Stimulated activated CD4-positive, alpha-beta T cell treated with anti-CD3 and anti-CD28 coated beads, Interleukin-4, amount 100 ng/mL, for 1 hour (primary cell): ENCODE measurements around the gene BDNF.
"Not testable (repeated sequence)": the region's sequence is repeated elsewhere in the genome, so short reads cannot be mapped to it uniquely, and the experiment has no call there.

Experiments
- DNase-seq: peaks from one replicate; pipeline ENCODE4 v3.0.0-alpha.2; 2020

BDNF gene

GRCh38 chr11:27705873-27706820 is 5.9 kb upstream of the BDNF start:
- DNase-seq = no peak

DNA sequence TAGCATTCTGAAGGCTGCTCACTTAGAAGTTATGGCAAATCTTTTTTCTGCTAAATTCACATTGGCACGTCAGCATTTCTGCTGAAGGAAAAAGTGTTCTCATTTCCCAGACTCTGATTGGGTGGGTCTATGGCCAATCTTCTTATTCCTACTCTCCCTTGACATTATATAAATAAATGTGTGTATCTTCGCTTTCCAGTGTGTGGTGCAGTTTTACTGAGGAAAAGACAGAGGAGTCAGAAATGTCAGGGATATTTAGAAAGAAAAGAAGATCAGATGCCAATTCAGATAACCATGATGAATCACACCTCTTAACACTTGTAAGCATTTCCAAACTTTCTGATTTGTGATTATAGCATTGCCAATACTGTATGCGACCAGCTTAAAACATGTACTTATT is 3.2 kb upstream of the BDNF start:
- DNase-seq = no peak

DNA sequence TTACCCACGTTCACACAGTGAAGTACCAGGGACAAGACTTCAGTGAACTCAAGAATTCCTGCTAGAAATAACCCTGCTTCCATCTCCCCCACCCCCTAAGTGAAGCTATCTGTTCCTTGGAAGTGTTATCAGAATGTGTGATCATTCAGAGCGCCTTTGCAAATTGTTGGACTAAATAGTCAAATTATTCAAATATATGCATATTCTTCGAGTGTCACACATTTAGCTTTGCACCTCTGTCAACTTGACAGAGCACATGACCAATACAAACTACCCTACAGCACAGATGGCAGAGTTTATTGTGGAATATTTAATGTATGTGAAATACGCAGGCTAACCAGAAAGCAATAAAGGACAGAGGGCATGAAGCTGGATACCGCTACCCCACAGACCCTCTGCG is 2.6 kb upstream of the BDNF start:
- no peak for DNase-seq

DNA sequence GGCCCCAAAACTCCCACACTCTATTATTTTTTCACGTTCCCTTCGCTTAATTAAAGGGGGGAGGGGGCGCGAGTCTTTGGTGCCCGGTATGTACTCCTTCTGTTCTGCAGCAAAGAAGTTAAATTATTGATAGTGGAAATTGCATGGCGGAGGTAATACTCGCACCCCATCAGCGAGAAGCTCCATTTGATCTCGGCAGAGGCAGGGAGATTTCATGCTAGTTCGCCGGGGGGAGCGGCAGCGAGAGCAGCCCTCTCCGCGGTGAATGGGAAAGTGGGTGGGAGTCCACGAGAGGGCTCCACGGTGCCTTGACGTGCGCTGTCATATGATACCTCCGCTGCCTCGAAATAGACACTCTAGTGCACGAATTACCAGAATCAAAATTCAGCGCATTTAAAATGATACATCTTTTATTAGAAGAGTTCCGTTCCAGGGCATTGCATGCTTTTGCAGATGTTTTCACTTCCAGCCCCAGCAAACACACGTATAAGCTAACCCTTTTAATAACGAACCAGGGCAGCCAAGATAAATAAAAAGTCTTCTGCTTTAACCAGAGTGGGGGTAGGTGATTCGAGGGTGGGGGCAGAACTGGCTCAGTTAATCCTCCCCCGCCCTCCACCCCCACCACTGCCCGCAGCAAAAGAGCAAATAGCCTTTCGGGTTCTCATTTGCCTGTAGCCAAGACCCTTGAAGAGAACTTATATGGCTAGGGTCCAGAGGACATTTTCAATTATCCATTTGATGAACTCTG is 1.3 kb upstream of the BDNF start:
- no peak for DNase-seq

DNA sequence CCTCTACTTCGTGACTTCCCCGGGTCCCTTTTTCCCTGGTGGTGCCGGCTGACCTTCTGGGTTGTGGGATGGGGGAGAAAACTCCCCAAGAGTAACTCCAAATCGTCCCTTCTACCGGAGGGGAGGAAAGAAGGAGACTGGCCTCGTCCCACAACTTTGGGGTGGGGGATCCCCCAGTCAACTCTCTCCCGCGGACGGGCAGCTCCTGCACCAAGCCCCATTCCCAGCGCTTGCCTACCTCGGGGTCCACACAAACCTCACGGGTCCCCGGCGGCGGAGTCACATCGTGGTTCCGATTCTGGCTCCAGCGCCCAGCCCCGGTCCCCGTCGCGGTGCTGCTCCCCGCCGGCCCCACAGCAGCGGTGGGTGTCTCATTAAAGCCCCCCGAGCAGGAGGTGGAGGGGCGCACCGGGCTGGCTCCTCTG is 317 bp downstream of the BDNF start:
- DNase-seq = no peak

- DNase-seq = no peak
Observed at GRCh38 chr11:27699242-27699925, 871 bp downstream of the BDNF start.

- DNase-seq = peak; percentile 65
Observed at GRCh38 chr11:27698872-27699241, 1.4 kb downstream of the BDNF start.

- DNase-seq = no peak
Observed at GRCh38 chr11:27697679-27698275, 2.5 kb downstream of the BDNF start.

DNA sequence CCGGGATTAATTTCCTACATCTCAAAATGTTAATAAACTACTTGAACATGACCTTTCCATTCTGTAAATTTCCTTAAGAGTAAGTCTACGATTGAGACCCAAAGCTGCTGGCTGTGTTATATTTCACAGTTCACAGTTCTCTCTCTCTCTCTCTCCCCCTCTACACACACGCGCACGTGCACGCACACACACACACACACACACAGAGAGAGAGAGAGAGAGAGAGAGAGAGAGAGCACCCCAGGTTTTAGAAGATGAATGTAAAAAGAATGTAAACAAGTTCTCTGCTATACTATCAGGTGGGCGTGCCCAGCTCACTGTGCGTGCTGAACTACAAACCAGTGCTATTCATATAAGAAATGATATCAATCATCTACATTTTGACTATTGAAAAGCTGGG is 3.3 kb downstream of the BDNF start:
- DNase-seq = no peak

DNA sequence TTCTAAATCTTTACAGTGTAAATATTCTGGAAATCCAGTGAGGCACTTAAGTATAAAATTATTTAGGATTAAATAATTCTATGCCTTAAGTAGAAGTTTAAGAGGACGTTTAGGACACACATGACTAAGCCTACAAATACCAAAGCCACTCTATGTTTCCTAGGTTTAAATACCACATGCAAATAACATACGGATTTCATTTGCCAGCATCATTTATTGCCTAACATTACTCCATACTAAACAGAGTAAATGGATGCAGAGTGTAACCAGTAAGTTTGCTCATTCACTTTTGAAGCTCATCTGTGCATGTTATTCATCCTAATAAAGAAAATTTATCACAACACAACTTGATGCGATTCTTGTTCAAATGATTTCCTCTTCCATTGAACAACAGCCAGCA is 4.1 kb downstream of the BDNF start:
- DNase-seq = no peak

DNA sequence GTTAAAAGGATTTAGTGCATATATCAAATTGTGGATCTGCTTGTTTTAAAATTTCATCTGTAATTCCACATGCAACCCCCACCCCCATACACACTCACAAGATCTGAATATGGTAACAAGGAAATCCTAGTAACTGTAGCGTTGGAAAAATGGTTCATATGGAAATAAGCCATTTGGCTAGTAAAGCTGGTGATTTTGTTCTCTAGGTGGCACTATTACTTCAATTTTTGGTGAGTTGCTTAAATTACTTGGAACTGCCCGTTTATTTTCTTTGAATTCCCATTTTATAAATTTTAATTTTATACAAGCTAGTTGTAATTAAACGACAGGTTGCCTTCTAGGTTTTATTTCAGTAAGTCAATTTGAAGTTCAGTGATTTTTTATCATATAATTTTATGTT is 5.3 kb downstream of the BDNF start:
- DNase-seq = no peak

GRCh38 chr11:27693398-27693797 is 6.9 kb downstream of the BDNF start:
- DNase-seq = no peak

- no peak for DNase-seq
Observed at GRCh38 chr11:27692781-27693180, 7.5 kb downstream of the BDNF start.

DNA sequence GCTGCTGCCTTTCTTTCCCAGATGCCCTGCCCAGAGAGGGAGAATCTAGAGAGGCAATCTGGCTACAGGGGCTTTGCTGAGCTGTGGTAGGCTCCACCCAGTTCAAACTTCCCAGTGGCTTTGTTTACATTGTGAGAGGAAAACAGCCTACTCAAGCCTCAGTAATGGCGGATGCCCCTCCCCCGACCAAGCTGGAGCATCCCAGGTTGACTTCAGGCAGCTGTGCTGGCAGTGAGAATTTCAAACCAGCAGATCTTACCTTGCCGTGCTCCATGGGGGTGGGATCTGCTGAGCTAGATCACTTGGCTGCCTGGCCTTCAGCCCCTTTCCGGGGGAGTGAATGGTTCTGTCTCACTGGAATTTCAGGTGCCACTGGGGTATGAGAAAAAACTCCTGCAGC is 12.2 kb downstream of the BDNF start:
- no peak for DNase-seq

DNA sequence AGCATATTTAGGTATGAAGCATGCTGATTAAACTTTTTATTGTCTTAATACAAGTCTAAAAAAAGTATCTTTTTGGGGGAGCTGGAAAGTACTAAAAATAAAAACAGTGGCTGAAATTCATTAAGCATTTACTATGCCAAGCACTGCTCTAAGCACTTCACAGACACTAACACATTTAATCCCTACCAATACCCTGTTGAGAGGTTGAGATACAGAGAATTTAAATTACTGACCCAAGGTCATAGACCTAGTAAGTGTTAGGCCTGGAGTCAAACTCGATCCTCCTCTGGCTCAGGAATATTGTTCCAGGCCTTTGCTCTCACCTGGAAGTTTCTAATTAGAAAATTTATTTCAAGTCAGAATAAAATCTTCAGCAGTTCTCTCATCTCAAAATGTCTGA is 18.6 kb downstream of the BDNF start:
- DNase-seq = no peak

- DNase-seq = no peak
Observed at GRCh38 chr11:27679136-27680015, 20.9 kb downstream of the BDNF start.

DNA sequence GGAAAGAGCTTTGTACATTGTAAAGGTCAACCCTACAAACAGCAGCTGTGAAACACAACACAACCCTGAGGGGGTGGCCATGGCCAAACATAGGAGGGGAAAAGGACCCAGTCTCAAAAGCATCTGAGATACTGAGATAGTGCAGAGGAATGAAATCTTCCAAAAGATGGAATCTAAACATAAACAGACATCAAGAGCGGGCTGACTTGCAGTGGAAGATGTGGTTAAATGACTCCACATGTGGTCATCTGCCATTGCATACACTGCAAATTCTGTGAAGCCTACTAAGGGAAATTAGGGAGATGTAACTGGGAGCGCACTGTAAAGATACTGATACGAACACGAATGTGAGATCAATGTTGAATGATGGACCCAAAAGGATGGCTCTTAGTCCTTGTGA is 22.0 kb downstream of the BDNF start:
- DNase-seq = no peak

DNA sequence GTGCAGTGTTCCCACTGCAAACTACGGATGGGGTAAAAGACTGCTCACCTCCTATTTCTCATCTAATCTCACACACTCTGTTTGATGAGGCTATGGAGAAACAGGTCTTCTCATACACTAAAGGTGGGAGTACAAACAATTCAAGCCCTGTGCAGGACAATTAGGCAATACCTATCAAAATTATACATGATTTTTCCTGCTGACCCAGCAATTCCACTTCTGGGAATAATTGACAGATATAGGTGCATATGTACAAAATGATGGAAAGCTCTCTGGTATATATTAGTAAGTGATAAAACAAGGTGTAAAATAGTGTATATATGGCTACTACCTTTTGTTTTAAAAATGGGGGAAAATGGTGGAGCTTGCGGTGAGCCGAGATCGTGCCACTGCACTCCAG is 23.1 kb downstream of the BDNF start:
- no peak for DNase-seq

GRCh38 chr11:27673979-27674663 is 26.1 kb downstream of the BDNF start:
- no peak for DNase-seq

DNA sequence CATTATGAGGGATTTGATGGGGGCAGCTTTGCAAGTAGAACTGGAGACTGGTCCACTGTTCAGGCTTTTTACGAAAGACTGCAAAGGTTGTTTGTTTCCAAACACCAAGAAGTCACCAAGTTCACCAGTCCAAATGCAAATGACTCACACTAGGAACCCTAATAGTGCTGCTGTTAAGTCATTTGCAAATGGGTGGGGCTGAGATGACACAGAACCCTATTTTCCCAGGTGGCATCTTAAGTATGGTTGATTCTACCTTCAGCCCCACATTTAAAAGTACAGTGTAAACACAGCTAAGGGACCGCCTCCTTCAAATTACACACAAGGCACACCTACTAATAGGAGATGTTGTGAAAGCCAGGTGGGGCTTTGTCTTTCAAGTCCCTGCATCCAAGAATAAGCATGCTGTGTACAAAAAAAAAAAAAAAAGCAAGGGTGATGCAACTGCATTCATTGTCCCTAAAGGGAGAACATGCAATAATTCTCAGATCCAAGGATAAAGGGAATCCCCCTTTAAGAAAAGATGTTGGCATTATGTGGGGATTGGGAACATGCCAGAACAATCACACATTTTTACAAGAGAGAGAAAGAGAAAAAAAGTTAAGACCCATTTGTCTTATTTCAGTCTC is 27.3 kb downstream of the BDNF start:
- DNase-seq = no peak

DNA sequence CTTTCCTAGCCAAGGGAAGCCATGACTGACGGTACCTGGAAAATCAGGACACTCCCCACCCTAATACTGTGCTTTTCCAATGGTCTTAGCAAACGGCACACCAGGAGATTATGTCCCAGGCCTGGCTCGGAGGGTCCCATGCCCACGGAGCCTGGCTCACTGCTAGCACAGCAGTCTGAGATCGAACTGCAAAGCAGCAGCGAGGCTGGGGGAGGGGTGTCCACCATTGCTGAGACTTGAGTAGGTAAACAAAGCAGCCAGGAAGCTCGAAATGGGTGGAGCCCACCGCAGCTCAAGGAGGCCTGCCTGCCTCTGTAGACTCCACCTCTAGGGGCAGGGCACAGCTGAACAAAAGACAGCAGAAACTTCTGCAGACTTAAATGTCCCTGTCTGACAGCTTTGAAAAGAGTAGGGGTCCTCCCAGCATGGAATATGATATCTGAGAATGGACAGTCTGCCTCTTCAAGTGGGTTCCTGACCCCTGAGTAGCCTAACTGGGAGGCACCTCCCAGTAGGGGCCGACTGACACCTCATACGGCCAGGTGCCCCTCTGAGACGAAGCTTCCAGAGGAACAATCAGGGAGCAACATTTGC is 34.6 kb downstream of the BDNF start:
- DNase-seq = not testable (repeated sequence)
